LNCaP clone FGC (cell line): Measurements from ENCODE around the gene PCDHGA5.
"Not testable (repeated sequence)": the region's sequence is repeated elsewhere in the genome, so short reads cannot be mapped to it uniquely, and the experiment has no call there.

Source experiments
- DNase-seq: peaks from one replicate; pipeline ENCODE4 v3.0.0-alpha.2; 2011; ENCODE audit warnings: low read depth
- H3K4me3 ChIP-seq: 2 replicates; pipeline ENCODE4 v1.5.1; 2011; ENCODE audit warnings: mild to moderate bottlenecking, low read depth, low read length, control low read depth
- CTCF ChIP-seq: IDR thresholded peaks from 2 replicates; pipeline ENCODE4 v1.5.1; 2012; ENCODE audit warnings: mild to moderate bottlenecking; ENCODE audit not compliant: control insufficient read depth, insufficient read depth; ENCODE audit errors: extremely low read depth

PCDHGA5 gene

GRCh38 chr5:141383345-141383744 lies 19.4 kb downstream of the PCDHGA5 start:
- TF ChIP-seq CTCF, result no peak
- DNase-seq, result no peak
- peak overlapping the region; percentile 65 for H3K4me3 ChIP-seq

DNA sequence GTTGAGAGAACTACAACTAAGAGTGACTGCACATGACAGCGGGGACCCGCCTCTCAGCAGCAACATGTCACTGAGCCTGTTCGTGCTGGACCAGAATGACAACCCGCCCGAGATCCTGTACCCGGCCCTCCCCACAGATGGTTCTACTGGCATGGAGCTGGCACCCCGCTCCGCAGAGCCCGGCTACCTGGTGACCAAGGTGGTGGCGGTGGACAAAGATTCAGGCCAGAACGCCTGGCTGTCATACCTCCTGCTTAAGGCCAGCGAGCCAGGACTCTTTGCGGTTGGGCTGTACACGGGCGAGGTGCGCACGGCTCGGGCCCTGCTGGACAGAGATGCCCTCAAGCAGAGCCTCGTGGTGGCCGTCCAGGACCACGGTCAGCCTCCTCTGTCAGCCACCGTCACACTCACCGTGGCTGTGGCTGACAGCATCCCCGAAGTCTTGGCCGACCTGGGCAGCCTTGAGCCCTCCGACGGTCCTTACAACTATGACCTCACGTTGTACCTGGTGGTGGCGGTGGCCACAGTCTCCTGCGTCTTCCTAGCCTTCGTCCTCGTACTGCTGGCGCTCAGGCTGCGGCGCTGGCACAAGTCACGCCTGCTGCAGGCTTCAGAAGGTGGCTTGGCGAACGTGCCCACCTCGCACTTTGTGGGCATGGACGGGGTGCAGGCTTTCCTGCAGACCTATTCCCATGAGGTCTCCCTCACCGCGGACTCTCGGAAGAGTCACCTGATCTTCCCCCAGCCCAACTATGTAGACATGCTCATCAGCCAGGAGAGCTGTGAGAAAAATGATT lies 20.7 kb downstream of the PCDHGA5 start:
- TF ChIP-seq CTCF, result no peak
- no peak overlapping the region for H3K4me3 ChIP-seq
- no peak for DNase-seq

GRCh38 chr5:141387557-141388311 lies 23.8 kb downstream of the PCDHGA5 start, which contains the start of gene PCDHGB4:
Gene PCDHGB4 (plus strand): TSS chr5:141387698. CDS start chr5:141387885, 187 bp downstream.
- not testable (repeated sequence) for H3K4me3 ChIP-seq, DNase-seq
- peak; percentile 25; the same call in 1 of the 2 replicates for TF ChIP-seq CTCF

GRCh38 chr5:141388661-141389060 lies 24.7 kb downstream of the PCDHGA5 start:
- H3K4me3 ChIP-seq, result no peak overlapping the region
- no peak for TF ChIP-seq CTCF
- no peak for DNase-seq

- no peak for DNase-seq
- TF ChIP-seq CTCF, result no peak
- no peak overlapping the region for H3K4me3 ChIP-seq
Measured at GRCh38 chr5:141389153-141390042, 25.4 kb downstream of the PCDHGA5 start.

- peak within 1 kb of the TSS; percentile 46 for H3K4me3 ChIP-seq
- peak; percentile 38 for TF ChIP-seq CTCF
- no peak for DNase-seq
Measured at GRCh38 chr5:141392429-141393198, 28.7 kb downstream of the PCDHGA5 start, which contains the start of gene PCDHGA8. Gene PCDHGA8 (plus strand): TSS chr5:141392633. CDS start chr5:141392814, 181 bp downstream.
